GM21526 (cell line): Measurements from ENCODE around the gene LRP10.
"Not testable (repeated sequence)": the region's sequence is repeated elsewhere in the genome, so short reads cannot be mapped to it uniquely, and the experiment has no call there.

ENCODE experiments used
- ATAC-seq: cut with Tn5 transposase; IDR thresholded peaks from one replicate; pipeline ENCODE4 v1.9.1; 2021; ENCODE audit warnings: moderate library complexity; ENCODE audit not compliant: unreplicated experiment, low FRiP score

Gene LRP10

DNA sequence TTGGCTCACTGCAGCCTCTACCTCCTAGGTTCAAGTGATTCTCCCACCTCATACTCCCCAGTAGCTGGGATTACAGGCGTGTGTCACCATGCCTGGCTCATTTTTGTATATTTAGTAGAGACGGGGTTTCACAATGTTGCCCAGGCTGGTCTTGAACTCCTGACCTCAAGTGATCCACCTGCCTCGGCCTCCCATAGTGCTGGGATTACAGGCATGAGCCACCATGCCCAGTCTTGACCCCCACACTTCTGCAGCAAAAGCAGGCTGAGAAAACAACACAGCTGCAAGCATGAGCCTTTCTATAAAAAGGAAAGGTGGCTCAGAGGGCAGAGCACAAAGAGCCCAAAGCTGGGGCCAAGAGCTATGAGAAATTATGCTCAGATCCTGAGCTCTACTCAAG, 11.2 kb upstream of the LRP10 start:
- not testable (repeated sequence) for ATAC-seq

DNA sequence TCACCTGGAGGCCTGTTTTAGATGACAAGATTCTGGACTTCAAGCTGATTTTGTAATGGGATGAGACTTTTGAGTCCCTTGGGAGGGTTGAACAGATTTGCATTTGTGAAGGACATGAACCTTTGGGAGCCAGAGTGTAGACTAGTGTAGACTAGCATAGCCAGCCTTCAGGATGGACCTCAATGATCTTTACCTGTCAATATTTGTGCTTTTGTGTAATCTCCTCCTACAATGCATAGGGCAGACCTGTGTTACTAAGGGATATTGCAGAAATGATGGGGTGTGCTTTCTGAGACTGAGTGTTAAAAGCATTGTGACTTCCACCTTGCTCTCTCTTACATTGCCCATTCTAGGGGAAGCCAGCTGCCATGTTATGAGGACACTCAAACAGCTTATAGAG, 9.9 kb upstream of the LRP10 start:
- ATAC-seq, result no peak

DNA sequence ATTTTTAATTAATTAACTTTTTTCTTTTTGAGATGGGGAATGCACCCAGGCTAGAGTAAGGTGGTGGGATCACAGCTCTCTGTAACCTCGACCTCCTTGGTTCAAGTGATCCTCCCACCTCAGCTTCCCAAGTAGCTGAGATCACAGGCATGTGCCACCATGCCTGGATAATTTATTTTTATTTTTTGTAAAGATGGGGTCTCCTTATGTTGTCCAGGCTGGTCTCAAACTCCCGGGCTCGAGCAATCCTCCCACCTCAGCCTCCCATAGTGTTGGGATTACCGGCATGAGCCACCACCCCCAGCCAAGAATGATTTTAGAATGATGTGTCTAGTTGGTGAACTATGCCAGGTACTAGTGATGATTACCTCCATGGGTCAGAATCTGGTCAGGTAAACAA, 6.6 kb upstream of the LRP10 start:
- ATAC-seq, result no peak

DNA sequence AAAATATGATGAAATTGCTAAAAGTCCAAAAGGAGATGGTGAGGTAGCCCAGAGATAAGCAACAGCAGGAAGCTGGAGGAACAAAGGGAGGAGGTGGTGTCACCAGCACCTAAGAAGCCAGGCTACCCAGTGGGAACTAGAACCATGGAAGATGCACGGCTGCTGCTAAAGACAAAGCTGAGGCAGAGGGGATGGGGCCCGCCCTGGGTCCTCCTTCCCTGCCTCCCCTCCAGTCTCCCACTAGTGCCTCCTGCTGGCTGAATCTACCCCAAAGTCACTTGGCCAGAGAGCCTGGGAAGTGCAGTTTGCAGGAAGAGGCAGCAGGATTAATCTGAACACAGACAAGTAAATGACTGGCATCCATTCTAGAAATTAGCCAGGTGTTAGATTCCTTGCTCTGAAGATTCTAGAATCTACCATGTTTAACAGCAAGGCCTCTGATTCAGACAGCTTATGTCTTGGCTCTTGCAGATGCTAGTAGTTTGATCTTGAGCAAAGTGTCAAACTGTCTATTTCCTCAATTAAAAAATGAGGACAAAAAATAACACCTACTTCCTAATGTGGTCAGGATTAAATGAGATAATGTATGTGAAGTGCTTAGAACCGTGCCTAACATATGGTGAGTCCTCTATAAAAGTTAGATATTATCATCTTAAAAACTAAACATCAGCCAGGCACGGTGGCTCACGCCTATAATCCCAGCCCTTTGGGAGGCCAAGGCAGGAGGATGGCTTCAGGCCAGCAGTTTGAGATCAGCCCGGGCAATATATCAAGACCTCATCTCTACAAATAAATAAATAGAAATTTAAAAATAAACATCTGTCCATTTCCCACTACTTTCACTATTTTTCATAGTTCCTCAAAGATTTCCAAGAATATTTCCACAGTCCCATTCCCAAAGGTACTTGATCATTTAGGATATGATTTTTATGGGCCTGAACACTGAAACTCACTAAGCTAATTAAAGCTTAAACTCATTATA, 5.8 kb upstream of the LRP10 start:
- ATAC-seq, result no peak

DNA sequence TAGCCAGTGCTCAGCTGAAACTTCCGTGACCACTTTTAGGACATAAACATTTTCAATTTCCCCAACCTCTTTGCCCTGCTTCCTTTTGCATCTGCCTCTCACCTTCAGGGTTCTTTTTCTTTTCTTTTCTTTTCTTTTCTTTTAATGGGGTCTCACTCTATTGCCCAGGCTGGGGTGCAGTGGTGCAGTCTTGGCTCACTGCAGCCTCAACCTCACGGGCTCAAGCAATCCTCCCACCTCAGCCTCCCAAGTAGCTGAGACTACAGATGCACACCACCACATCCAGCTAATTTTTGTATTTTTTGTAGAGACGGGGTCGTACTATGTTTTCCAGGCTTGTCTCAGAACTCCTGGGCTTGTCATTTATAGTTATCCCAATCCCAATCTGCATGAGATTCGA, 4.7 kb upstream of the LRP10 start:
- no peak for ATAC-seq

DNA sequence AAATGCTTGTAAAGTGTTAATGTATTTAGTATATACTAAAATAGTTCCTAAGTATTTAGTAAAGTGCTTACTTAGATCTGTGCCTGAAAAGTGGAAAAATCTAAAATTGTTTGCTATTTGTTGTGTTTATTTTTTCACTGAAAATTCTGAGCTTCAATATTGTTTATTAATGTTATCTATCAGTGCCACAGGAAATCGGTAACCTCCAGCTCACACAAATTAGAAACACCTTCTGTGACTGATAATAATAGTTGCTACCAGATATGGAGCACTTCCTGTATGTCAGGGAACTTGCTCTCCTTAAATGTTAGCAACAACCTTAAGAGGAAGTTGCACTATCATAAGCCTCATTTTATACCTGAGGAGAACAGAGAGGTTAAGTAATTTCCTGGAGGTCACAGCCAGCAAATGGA, 723 bp upstream of the LRP10 start:
- peak; percentile 43 for ATAC-seq

DNA sequence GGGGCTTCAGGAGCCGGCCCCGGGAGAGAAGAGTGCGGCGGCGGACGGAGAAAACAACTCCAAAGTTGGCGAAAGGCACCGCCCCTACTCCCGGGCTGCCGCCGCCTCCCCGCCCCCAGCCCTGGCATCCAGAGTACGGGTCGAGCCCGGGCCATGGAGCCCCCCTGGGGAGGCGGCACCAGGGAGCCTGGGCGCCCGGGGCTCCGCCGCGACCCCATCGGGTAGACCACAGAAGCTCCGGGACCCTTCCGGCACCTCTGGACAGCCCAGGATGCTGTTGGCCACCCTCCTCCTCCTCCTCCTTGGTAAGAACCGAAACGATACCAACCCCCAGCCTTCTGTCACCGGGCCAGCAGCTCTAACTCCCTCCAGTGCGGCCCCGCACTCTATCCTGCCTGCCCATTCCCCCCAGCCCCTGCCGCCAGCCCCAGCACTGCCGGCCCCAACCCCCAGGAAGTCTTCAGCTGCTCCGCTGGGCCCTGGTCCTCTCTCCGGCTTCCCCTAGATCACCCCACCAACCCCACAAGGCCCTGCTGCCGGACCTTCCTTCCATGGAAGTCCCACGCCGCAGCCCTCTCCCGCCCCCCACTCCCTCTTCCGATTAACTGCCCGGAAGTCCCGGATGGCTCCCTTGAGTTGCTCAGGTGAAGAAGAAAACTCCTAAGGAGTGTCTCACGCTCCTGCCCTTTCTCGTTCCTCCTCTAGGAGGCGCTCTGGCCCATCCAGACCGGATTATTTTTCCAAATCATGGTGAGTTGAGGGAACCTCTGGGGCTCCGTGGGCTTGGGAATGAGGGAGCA, 693 bp downstream of the LRP10 start:
- peak; percentile 21 for ATAC-seq

DNA sequence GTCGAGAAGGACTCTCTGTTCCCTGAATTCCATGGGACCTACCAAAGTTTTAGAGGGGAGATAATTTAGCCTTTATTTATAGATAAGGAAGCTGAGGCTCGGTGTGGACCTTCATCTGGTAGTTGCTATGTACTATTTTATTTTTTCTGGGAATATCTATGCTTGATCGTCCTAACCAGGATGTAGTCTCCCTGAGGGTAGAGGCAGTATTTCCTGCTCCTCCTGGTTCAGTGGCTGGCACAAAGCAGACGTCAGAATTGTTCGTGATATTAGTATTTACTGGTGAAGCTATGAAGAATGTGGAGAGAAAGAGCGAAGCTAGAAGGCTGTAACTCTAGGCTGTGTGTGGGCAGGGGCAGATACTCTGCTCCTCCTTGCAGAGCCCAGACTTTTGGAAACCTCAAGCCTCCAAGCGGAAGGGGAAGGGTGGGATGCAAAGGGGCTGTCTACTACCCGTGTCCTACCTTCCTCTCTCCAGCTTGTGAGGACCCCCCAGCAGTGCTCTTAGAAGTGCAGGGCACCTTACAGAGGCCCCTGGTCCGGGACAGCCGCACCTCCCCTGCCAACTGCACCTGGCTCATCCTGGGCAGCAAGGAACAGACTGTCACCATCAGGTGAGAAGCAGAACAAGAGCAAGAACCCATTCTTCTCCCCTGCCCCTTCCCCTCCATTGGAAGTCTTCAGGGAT, 1.4 kb downstream of the LRP10 start:
- no peak for ATAC-seq

DNA sequence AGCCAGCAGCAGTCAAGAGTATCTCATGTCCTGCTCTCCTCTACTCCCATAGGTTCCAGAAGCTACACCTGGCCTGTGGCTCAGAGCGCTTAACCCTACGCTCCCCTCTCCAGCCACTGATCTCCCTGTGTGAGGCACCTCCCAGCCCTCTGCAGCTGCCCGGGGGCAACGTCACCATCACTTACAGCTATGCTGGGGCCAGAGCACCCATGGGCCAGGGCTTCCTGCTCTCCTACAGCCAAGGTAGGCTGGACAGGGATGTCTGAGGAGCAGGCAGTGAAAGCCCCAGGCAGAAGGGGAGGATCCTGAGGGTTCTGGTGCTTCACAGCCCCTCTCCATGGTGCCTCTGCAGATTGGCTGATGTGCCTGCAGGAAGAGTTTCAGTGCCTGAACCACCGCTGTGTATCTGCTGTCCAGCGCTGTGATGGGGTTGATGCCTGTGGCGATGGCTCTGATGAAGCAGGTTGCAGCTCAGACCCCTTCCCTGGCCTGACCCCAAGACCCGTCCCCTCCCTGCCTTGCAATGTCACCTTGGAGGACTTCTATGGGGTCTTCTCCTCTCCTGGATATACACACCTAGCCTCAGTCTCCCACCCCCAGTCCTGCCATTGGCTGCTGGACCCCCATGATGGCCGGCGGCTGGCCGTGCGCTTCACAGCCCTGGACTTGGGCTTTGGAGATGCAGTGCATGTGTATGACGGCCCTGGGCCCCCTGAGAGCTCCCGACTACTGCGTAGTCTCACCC, 3.6 kb downstream of the LRP10 start:
- no peak for ATAC-seq

DNA sequence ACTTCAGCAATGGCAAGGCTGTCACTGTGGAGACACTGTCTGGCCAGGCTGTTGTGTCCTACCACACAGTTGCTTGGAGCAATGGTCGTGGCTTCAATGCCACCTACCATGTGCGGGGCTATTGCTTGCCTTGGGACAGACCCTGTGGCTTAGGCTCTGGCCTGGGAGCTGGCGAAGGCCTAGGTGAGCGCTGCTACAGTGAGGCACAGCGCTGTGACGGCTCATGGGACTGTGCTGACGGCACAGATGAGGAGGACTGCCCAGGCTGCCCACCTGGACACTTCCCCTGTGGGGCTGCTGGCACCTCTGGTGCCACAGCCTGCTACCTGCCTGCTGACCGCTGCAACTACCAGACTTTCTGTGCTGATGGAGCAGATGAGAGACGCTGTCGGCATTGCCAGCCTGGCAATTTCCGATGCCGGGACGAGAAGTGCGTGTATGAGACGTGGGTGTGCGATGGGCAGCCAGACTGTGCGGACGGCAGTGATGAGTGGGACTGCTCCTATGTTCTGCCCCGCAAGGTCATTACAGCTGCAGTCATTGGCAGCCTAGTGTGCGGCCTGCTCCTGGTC, 4.3 kb downstream of the LRP10 start:
- no peak for ATAC-seq

DNA sequence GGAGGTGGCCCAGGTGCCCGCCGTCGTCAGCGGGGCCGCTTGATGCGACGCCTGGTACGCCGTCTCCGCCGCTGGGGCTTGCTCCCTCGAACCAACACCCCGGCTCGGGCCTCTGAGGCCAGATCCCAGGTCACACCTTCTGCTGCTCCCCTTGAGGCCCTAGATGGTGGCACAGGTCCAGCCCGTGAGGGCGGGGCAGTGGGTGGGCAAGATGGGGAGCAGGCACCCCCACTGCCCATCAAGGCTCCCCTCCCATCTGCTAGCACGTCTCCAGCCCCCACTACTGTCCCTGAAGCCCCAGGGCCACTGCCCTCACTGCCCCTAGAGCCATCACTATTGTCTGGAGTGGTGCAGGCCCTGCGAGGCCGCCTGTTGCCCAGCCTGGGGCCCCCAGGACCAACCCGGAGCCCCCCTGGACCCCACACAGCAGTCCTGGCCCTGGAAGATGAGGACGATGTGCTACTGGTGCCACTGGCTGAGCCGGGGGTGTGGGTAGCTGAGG, 5.5 kb downstream of the LRP10 start:
- no peak for ATAC-seq

DNA sequence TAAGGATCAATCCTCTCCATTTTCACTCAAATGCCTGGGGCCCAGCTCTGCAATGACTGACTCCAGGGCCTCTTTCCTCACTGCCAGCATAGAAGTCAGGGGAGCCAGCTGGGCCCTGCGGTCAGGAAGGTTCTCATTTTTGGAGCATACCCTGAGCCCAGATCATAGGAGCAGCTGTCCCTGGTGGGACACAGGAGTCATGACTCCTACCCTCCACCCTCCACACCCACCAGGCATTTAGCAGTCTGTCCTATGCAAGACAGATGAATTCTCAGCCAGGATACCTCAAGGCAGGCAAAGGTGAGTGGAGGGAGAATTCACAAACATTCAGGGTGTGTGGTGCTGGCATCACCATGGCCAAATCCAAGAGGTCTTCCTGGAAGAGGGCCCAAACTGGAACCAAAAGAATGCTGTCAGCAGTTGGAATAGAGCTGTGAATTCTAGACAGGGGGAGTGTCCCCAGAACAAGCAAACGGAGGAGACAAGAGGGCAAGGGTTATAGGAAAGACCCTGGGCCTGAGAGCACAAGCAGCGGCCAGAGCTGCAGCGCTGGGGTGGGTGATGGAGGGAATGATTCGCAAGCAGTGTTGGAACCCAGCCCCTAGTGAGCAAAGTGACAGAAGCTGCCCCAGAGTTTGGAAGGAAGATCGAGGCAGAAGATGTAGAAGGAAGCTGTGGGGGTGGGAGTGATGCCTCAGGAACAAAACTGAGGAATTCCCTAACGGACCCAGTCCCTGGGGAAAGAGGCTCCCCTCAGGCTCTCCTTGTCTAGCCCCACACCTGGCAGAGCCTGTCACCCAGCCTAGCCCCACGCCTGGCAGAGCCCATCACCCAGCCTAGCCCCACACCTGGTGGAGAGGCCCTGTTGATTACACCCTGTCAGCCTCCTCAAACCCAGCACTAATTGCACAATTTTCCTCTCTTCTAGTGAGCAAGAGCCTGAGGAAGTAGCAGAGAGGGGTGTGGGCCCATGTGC, 7.0 kb downstream of the LRP10 start:
- no peak for ATAC-seq

DNA sequence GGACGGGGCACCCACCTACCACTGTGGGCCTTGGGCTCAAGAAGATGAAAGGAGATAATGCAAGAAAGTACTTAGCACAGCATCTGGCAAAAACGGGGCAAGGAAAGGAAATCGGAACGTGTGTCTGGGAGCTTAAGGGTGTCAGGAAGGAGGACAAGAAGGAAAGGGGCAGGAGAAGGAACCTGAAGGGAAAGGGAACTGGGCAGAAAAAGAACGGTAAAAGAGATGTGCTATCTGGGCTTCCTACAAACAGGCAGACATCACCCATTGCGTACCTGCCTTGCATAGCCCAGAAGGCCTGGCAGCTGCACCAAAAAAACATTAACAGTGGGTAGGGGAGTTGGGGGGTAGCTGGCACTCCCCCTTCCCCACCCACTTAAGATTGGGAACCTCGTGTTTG, 10.5 kb downstream of the LRP10 start:
- ATAC-seq, result no peak

DNA sequence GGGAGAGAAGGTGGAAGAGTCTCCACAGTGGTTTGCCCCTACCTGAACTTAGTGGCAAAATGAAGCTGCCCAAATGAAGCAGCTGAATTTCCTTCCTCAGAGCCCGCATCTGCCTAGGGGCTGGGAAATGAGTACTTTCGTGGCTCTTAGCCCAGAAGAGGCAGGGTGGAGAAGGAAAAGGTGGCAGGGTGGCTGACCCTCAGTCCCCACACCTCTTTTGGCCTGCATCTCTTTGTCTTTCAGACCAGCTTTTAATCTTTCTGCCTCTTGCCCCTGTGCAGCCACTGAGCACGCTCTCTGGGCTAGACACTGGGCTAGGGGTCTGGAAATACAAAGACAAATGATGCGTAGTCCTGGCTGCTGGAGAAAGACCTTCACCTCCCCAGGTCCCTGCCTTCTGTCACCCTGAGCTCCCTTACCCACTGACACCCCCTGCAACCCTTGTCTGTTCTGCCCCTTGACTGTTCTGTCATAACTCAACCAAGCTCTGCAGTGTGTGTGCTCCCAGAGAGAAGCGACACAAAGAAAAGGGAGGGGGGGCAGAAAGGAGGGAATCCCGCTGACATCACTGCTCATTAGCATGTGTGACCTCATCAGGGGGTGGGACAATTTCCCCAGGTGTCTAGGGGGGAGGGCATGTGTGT, 11.1 kb downstream of the LRP10 start:
- no peak for ATAC-seq

DNA sequence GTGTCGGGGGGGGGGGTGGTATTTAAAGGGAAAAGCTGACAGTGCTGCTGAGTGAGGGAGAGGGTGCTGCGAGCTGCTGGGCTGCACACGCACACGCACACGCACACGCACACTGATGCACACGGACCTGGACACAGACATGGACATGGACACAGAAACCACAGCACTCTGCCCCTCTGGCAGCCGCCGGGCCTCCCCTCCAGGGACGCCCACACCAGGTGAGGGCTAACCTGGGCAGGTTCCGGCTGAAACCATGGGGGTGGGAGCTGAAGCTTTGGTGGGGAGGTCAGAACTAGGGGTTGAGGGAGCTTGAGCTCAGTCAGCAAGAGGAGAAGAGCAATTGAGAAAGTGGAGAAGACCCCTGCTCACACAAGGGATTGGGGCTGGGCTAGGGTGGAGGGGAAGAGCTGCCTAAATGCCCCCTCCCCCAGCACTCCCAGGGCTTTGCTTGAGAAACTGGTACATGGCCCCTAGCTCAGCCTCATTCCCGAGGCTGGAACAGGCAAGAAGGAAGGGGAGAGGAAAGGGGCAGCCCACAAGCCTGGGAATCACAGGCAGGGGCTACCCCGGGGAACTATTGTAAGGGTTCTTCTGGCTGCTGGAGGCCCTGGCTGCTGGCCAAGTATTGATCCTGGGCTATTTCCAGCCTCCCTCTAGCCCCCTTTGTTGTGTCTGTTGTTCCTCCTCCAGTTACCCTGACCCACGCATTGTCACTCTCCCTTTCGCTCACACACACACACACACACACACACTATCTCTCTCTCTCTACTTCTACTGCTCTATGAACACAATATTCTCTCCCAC, 11.8 kb downstream of the LRP10 start, which contains the start of gene REM2:
REM2 (plus strand) TSS at position 50 of the 804 bp plus-strand sequence; CDS start at position 116, 66 bp downstream.
- no peak for ATAC-seq

DNA sequence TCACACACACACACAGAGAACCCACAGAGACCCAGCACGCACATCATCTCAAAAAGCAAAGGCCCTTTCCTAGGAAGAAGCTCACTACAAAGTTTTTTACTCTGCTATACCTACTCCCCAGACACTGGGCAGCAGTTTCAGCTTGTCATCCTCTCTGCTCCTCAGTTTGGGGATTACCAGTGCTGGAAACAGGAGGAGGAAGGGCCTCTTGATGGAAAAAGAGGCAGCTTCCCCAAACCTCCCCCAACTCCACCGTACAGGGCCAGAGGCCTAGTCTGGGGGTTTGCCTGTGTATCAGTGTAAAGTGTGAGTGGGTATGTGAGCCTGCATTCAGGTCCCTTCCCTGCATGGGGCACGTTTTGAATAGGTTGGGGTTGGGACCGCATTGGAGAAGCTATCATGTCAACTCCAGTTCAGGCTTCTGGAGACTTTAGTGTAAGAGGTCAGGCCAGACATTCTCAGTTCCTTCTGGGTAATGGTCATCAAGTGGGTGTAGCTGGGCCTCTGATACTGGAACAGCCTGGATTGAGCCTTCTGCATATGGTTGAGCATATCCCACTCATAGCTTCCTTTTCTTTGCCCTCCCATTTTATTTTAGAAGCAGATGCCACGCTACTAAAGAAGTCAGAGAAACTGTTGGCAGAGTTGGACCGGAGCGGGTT, 12.7 kb downstream of the LRP10 start:
- no peak for ATAC-seq
